NCI-H1417 (cell line): Measurements from ENCODE around the gene NT5C3B.
A peak's percentile ranks its signal among the peaks of the same experiment; 100 is the strongest.
"Not testable (repeated sequence)": the region's sequence is repeated elsewhere in the genome, so short reads cannot be mapped to it uniquely, and the experiment has no call there.

Source experiments
- DNase-seq, 3 experiments: peaks; one replicate each; lab custom pipeline; 2025; lab: John Stamatoyannopoulos, UW

The NT5C3B gene

GRCh38 chr17:41784207-41784744 is 51.8 kb downstream of the NT5C3B start:
- peak in 1 of 3 experiments; percentile 6 for DNase-seq

- DNase-seq: no peak
Measured at GRCh38 chr17:41782142-41782541, 53.9 kb downstream of the NT5C3B start.

- DNase-seq: no peak
Measured at GRCh38 chr17:41781404-41782110, 54.5 kb downstream of the NT5C3B start.

GRCh38 chr17:41779954-41780353 is 56.1 kb downstream of the NT5C3B start:
- DNase-seq: no peak

- peak in 2 of 3 experiments; percentile 74 to 89 for DNase-seq
Measured at GRCh38 chr17:41777574-41778188, 58.4 kb downstream of the NT5C3B start.

GRCh38 chr17:41777157-41777573 is 58.9 kb downstream of the NT5C3B start:
- DNase-seq: peak in 2 of 3 experiments; percentile 62 to 78

- not testable (repeated sequence) for DNase-seq
Measured at GRCh38 chr17:41776262-41776900, 59.7 kb downstream of the NT5C3B start.

GRCh38 chr17:41775394-41776226 is 60.4 kb downstream of the NT5C3B start:
- no peak for DNase-seq
